ENCODE results near the gene SPNS2. TPM values are rescaled to one million over a fixed set of nuclear protein-coding genes. Genes with fewer than 3 reads are reported as not detected.

Gene SPNS2
- total RNA-seq, 1 experiment from 2014 or later, result 33.8 TPM

DNA sequence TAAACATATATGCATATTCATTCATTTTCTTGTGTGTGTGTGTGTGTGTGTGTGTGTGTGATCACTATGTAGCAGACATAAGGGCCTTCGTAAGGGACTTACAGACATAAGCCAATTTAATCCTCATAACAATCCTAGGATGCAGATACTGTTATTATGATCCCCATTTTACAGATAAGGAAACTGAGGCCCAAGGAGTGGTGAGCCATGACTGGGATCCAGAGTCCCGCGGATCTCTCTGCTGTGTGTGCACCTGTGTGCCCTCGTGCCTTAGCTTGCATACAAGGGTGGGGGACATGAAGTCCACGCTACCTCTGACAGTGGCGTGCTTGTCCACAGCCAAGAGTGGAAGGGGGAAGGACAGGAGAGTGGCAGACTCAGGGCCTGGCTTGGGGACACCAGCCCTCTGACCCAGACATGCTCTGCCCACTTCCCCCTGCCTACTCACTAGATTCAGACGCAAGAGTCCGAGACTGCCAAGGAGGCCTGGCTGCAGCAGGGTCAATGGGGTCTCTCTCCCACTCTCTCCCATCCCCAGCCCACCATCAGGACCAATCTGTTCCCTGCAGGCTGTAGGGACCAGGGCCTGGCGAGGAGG, 75.9 kb downstream of the SPNS2 start:
- Histone ChIP-seq H2AFZ (no peak overlapping the region), H3K4me3 (no peak overlapping the region), H3K9me2 (ENCODE audit: insufficient read depth) (no peaks in the 10 kb centered on the region), H3K36me3 (ENCODE audit: low read depth) (no peaks in the 10 kb centered on the region), H3K4me1 (replicated peaks; ENCODE audit: insufficient read depth) (no peaks in the 10 kb centered on the region), H3K4me2 (no peak overlapping the region), H3K27ac (no peak overlapping the region), H3F3A (ENCODE audit: insufficient read depth, low read depth) (no peaks in the 10 kb centered on the region), H3K79me2 (ENCODE audit: low read depth) (no peaks in the 10 kb centered on the region), H3K9me3 (ENCODE audit: insufficient read depth, low read depth) (no peaks in the 10 kb centered on the region), H4K20me1 (ENCODE audit: insufficient read depth) (no peaks in the 10 kb centered on the region), H3K27me3 (ENCODE audit: insufficient read depth, low read depth) (no peaks in the 10 kb centered on the region)
- no TSS peak for BruUV-seq (replicated peaks)
- no peak for DNase-seq
- ChIA-PET CTCF (interaction anchor here (0.9 kb wide), 1 partner anchor 26 kb away, joined by 6 read pairs; no protein-coding TSS in a partner anchor), POLR2A (ENCODE audit: unreplicated experiment) (interaction anchor here (0.6 kb wide), 1 partner anchor 20 kb away, joined by 4 read pairs; no protein-coding TSS in a partner anchor)
- intact Hi-C loops (cut with micrococcal nuclease; ENCODE audit: unreplicated experiment), result no loop called here
- TF ChIP-seq, protein P1, sequence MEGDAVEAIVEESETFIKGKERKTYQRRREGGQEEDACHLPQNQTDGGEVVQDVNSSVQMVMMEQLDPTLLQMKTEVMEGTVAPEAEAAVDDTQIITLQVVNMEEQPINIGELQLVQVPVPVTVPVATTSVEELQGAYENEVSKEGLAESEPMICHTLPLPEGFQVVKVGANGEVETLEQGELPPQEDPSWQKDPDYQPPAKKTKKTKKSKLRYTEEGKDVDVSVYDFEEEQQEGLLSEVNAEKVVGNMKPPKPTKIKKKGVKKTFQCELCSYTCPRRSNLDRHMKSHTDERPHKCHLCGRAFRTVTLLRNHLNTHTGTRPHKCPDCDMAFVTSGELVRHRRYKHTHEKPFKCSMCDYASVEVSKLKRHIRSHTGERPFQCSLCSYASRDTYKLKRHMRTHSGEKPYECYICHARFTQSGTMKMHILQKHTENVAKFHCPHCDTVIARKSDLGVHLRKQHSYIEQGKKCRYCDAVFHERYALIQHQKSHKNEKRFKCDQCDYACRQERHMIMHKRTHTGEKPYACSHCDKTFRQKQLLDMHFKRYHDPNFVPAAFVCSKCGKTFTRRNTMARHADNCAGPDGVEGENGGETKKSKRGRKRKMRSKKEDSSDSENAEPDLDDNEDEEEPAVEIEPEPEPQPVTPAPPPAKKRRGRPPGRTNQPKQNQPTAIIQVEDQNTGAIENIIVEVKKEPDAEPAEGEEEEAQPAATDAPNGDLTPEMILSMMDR (conservative IDR thresholded peaks at IDR 0.05), result no peak
- TF ChIP-seq EZH2 (IDR thresholded peaks at IDR 0.05; ENCODE audit: low read depth), result no peak

DNA sequence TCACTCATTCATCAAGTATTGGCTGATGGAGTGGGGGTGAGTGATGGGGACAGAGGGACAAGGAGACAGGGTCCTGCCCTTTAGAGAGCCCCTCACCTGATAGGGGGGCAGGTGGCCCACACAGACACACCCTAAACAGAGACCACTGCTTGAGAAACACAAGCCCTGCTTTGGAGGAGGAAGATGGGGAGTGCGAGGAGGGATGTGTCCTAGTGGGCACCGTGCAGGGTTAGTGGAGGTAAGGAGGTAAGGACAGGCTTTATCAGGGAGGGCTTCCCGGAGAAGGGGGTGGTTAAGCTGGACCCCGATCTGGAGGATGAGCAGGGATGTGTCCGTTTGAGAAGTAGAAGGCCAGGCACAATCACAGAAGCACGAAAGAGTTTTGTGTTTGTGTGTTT, 77.5 kb downstream of the SPNS2 start:
- no peaks in the 10 kb centered on the region for H3K36me3 ChIP-seq (ENCODE audit: low read depth)

DNA sequence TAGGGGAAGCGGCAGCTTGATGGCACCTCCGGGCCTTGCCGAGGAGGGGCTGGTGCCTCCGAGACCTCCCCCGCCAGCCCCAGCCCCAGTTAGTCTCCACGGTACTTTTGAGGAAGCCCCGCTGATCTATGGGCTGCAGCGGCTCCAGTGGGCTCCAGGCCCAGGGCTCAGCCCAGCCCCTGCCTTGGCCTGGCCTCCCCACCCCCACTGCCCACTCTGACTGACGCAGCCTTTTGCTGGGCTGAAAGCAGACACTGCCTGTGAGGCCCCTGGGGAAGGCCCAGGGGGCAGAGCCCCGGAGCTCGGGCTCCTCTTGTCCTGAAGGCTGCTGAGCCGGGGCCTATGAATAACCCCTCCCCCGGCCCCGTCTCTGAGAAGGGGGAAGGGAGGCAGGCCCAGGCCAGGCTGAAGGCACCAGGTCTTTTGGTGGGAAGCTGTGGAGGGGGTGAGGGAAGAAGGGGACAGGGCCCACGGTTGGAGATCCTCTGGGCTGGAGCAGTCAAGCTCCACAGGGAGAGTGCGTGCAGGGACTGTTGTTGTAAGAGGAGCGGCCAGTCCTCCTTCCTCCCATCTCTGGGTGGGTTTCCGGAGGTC, 78.1 kb downstream of the SPNS2 start:
- Histone ChIP-seq H3K4me1 (replicated peaks; ENCODE audit: insufficient read depth) (no peaks in the 10 kb centered on the region), H3K9me3 (ENCODE audit: insufficient read depth, low read depth) (no peaks in the 10 kb centered on the region), H3K9me2 (ENCODE audit: insufficient read depth) (no peaks in the 10 kb centered on the region), H3K36me3 (ENCODE audit: low read depth) (no peaks in the 10 kb centered on the region), H4K20me1 (ENCODE audit: insufficient read depth) (no peaks in the 10 kb centered on the region; the same call in 1 of the 2 replicates), H3K27ac (no peak overlapping the region), H3K27me3 (ENCODE audit: insufficient read depth, low read depth) (0 out of 2 replicates have a peak, but pooled peaks cover 4% of the 10 kb centered on the region), H3K4me3 (no peak overlapping the region), H3K4me2 (no peak overlapping the region), H3K79me2 (ENCODE audit: low read depth) (no peaks in the 10 kb centered on the region), H3F3A (ENCODE audit: insufficient read depth, low read depth) (no peaks in the 10 kb centered on the region), H2AFZ (no peak overlapping the region)
- TF ChIP-seq EZH2 (IDR thresholded peaks at IDR 0.05; ENCODE audit: low read depth), result no peak
- TF ChIP-seq, protein P1 (conservative IDR thresholded peaks at IDR 0.05), result no peak
- ChIA-PET CTCF (no interaction called here), POLR2A (ENCODE audit: unreplicated experiment) (interaction anchor here (0.6 kb wide), 1 partner anchor 56 kb away, joined by 3 read pairs; no protein-coding TSS in a partner anchor)
- no TSS peak for BruUV-seq (replicated peaks)
- intact Hi-C loops (cut with micrococcal nuclease; ENCODE audit: unreplicated experiment), result no loop called here
- no peak for DNase-seq

More for the DNA sequence above, 77.5 kb downstream of the SPNS2 start:
- intact Hi-C loops (cut with micrococcal nuclease; ENCODE audit: unreplicated experiment), result no loop called here
- Histone ChIP-seq H3K27me3 (ENCODE audit: insufficient read depth, low read depth) (0 out of 2 replicates have a peak, but pooled peaks cover 4% of the 10 kb centered on the region), H3K4me2 (no peak overlapping the region), H3K9me3 (ENCODE audit: insufficient read depth, low read depth) (no peaks in the 10 kb centered on the region), H3K79me2 (ENCODE audit: low read depth) (no peaks in the 10 kb centered on the region), H3K4me3 (no peak overlapping the region), H4K20me1 (ENCODE audit: insufficient read depth) (no peaks in the 10 kb centered on the region; the same call in 1 of the 2 replicates), H3K4me1 (replicated peaks; ENCODE audit: insufficient read depth) (no peaks in the 10 kb centered on the region), H3K27ac (no peak overlapping the region), H2AFZ (no peak overlapping the region), H3K9me2 (ENCODE audit: insufficient read depth) (no peaks in the 10 kb centered on the region), H3F3A (ENCODE audit: insufficient read depth, low read depth) (no peaks in the 10 kb centered on the region)
- TF ChIP-seq EZH2 (IDR thresholded peaks at IDR 0.05; ENCODE audit: low read depth), result no peak
- TF ChIP-seq, protein P1 (conservative IDR thresholded peaks at IDR 0.05), result no peak
- CTCF ChIA-PET, result no interaction called here
- POLR2A ChIA-PET (ENCODE audit: unreplicated experiment), result interaction anchor here (0.6 kb wide), 1 partner anchor 63 kb away, joined by 6 read pairs; no protein-coding TSS in a partner anchor
- no peak for DNase-seq
- BruUV-seq (replicated peaks), result no TSS peak

Data from PC-9 (cell line).